OCI-LY7 (cell line): ENCODE measurements around the gene ZNF497. TPM values are rescaled to one million over a fixed set of nuclear protein-coding genes. Genes with fewer than 3 reads are reported as not detected.

Experiments used
- BruUV-seq: library from RNA; stranded (reverse); fragments of 400-500 nt; replicated peaks from 2 replicates; lab custom pipeline; 2021; lab: Mats Ljungman, UMichigan
- CTCF ChIA-PET: fragments of 300-600 bp; sonication (Branson Sonifier 250); formaldehyde crosslinking; loops from one replicate; lab custom pipeline; 2022; ENCODE audit warnings: antibody characterized with exemption; ENCODE audit not compliant: unreplicated experiment; lab: Charles Lee
- POLR2A ChIA-PET: fragments of 300-600 bp; sonication (Branson Sonifier 250); formaldehyde crosslinking; loops from one replicate; lab custom pipeline; 2022; ENCODE audit warnings: antibody characterized with exemption; lab: Charles Lee
- DNase-seq: peaks from one replicate; pipeline ENCODE4 v3.0.0-alpha.2; 2015; ENCODE audit warnings: low spot score
- H2AFZ ChIP-seq: fragments of 200-600 bp; sonication (generic), shearing (Covaris generic); 2 replicates; pipeline ENCODE4 v1.6.1; 2014; ENCODE audit warnings: mild to moderate bottlenecking, antibody characterized with exemption, low read length, moderate library complexity
- H3K27ac ChIP-seq: fragments of 200-600 bp; sonication (generic); 2 replicates; pipeline ENCODE4 v1.5.1; 2014; ENCODE audit warnings: mixed run types, low read depth, mild to moderate bottlenecking, moderate library complexity, low read length, inconsistent platforms; ENCODE audit not compliant: poor library complexity, severe bottlenecking
- H3K36me3 ChIP-seq: fragments of 200-600 bp; sonication (generic); 2 replicates; pipeline ENCODE4 v1.6.1; 2014; ENCODE audit warnings: mild to moderate bottlenecking, antibody characterized with exemption, low read length, moderate library complexity, mixed read lengths; ENCODE audit not compliant: insufficient read depth
- H3K4me1 ChIP-seq: fragments of 200-600 bp; sonication (generic); 2 replicates; pipeline ENCODE4 v1.5.1; 2014; ENCODE audit warnings: mild to moderate bottlenecking, low read length; ENCODE audit not compliant: insufficient read depth, poor library complexity, severe bottlenecking
- H3K4me2 ChIP-seq: fragments of 200-600 bp; sonication (generic); 2 replicates; pipeline ENCODE4 v1.6.1; 2014; ENCODE audit warnings: mild to moderate bottlenecking, low read length
- H3K4me3 ChIP-seq: fragments of 200-600 bp; sonication (generic); 2 replicates; pipeline ENCODE4 v1.5.1; 2014; ENCODE audit warnings: mild to moderate bottlenecking, low read depth, low read length; ENCODE audit not compliant: poor library complexity, severe bottlenecking
- H3K79me2 ChIP-seq: fragments of 200-600 bp; sonication (generic); 2 replicates; pipeline ENCODE4 v1.6.1; 2016; ENCODE audit warnings: low read depth, mild to moderate bottlenecking, low read length, moderate library complexity, mixed read lengths; ENCODE audit not compliant: insufficient read depth
- H3K9me2 ChIP-seq: fragments of 200-600 bp; sonication (generic); 2 replicates; pipeline ENCODE4 v1.6.1; 2016; ENCODE audit warnings: mild to moderate bottlenecking, low read length, mixed read lengths; ENCODE audit not compliant: insufficient read depth
- H3K9me3 ChIP-seq: fragments of 200-600 bp; sonication (generic); 2 replicates; pipeline ENCODE4 v1.6.1; 2014; ENCODE audit warnings: mild to moderate bottlenecking, mixed run types, low read length, mixed read lengths
- H4K20me1 ChIP-seq: fragments of 200-600 bp; sonication (generic); 2 replicates; pipeline ENCODE4 v1.6.1; 2014; ENCODE audit warnings: mild to moderate bottlenecking, antibody characterized with exemption, low read length, moderate library complexity, mixed read lengths; ENCODE audit not compliant: insufficient read depth
- EZH2phosphoT487 ChIP-seq: fragments of 200-600 bp; sonication (generic); IDR thresholded peaks from 2 replicates; pipeline ENCODE4 v1.6.1; 2018; ENCODE audit warnings: low read depth, borderline replicate concordance, mild to moderate bottlenecking, mixed run types, antibody characterized with exemption, low read length, moderate library complexity, mixed read lengths
- intact Hi-C: fragments of 100-400 bp; cut with micrococcal nuclease; formaldehyde crosslinking; loops from one replicate; pipeline ENCODE4 v1.10.0; 2022; ENCODE audit not compliant: unreplicated experiment
- total RNA-seq, 2 experiments: library from RNA; depleted of rRNA in 1 of 2; stranded (reverse); fragments of >200 nt in 1 of 2; shearing (Covaris generic) in 1 of 2; gene quantifications; 2 replicates each; pipeline ENCODE4 v1.2.3, GENCODE V29; 2014 to 2022
- TF ChIP-seq, protein P1 (sequence below): fragments of 200-600 bp; sonication (generic); conservative IDR thresholded peaks from 2 replicates; pipeline ENCODE4 v1.5.1; 2014; ENCODE audit warnings: mild to moderate bottlenecking, antibody characterized with exemption, low read length, moderate library complexity, mixed read lengths

ZNF497 gene
- total RNA-seq, 2 experiments from 2014 or later = 3.6 to 6.1 TPM

DNA sequence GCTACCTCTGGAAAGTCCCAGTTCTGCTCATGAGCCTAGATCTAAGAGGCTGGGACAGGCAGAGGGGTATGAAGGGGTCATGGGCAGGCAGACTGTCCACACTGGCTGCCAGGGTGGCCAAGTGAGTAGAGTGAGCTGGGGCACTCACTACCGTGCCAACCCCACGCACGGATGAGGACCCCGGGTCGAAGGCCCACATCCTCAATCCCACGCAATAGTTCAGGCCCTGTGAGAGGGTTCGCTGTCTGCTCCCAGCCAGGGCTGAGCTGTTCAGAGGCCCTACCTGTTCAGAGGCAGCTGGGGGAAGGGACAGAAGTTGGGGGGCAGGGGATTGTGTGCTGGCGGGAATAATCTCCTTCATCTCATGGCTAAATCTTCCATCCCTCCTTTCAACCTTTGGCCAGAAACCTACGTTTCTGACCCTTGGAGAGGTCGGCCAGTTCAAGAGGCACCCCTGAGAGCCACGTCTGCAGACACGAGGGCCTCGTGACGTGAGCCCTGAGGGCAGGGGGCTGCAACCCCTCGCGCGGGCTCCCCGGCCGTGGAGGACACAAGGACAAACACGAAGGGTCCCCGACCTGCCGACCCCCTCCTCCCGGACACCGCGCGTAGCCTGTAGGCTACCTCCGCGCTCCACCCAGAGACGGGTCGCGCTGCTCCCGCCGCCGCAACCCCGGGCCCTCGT is 23.5 kb upstream of the ZNF497 start:
- no peak for DNase-seq
- peak overlapping the region; percentile 34; the same call in 1 of the 2 replicates for H2AFZ ChIP-seq
- peaks cover 42% of the 10 kb centered on the region for H3K4me1 ChIP-seq
- H3K4me3 ChIP-seq = peak overlapping the region; percentile 100
- no peaks in the 10 kb centered on the region for H3K9me2 ChIP-seq
- BruUV-seq = no TSS peak
- intact Hi-C loops = no loop called here
- TF ChIP-seq, protein P1, sequence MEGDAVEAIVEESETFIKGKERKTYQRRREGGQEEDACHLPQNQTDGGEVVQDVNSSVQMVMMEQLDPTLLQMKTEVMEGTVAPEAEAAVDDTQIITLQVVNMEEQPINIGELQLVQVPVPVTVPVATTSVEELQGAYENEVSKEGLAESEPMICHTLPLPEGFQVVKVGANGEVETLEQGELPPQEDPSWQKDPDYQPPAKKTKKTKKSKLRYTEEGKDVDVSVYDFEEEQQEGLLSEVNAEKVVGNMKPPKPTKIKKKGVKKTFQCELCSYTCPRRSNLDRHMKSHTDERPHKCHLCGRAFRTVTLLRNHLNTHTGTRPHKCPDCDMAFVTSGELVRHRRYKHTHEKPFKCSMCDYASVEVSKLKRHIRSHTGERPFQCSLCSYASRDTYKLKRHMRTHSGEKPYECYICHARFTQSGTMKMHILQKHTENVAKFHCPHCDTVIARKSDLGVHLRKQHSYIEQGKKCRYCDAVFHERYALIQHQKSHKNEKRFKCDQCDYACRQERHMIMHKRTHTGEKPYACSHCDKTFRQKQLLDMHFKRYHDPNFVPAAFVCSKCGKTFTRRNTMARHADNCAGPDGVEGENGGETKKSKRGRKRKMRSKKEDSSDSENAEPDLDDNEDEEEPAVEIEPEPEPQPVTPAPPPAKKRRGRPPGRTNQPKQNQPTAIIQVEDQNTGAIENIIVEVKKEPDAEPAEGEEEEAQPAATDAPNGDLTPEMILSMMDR = no peak
- TF ChIP-seq EZH2phosphoT487 = no peak
- peak overlapping the region; percentile 93 for H3K4me2 ChIP-seq
- peaks cover 35% of the 10 kb centered on the region for H3K36me3 ChIP-seq
- ChIA-PET POLR2A (no interaction called here), CTCF (no interaction called here)
- H3K27ac ChIP-seq = peak overlapping the region; percentile 78
- no peaks in the 10 kb centered on the region for H3K9me3 ChIP-seq
- peaks cover 23% of the 10 kb centered on the region for H4K20me1 ChIP-seq
- H3K79me2 ChIP-seq = peaks cover 40% of the 10 kb centered on the region

DNA sequence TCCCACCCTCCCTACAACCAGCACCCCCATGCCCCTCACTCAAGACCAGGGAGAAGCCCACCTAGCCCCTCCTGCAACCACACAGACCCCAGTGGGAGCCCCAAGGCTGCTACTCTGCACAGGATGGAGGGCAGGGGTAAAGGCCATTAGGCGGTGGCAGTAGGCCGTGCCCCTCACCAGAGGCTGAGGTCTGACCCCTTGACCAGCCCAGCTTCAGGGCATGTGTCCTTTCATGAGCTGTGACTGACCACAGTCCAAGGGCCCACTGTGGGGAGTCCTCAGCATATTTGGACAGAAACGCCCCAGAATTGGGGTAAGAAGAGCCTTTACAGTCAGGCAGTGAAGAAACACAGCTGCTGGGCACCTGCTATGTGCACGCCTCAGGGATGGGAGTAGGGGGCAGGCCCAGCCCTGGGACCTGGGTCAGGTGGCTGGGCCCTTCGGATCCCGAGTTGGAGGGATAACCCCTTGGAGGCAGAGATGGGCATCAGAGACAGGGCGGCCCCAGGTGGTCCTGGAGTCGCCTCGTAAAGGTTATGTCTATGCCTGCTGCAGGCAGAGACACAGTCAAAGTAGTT is 22.9 kb upstream of the ZNF497 start:
- POLR2A ChIA-PET = no interaction called here
- no TSS peak for BruUV-seq
- CTCF ChIA-PET = no interaction called here
- H3K27ac ChIP-seq = peak overlapping the region; percentile 78
- peaks cover 34% of the 10 kb centered on the region for H3K79me2 ChIP-seq
- no peak for DNase-seq
- peaks cover 29% of the 10 kb centered on the region for H3K36me3 ChIP-seq
- H4K20me1 ChIP-seq = peaks cover 19% of the 10 kb centered on the region; the same call in 1 of the 2 replicates
- TF ChIP-seq, protein P1 = no peak
- TF ChIP-seq EZH2phosphoT487 = no peak
- H3K9me2 ChIP-seq = no peaks in the 10 kb centered on the region
- H2AFZ ChIP-seq = no peak overlapping the region
- H3K9me3 ChIP-seq = no peaks in the 10 kb centered on the region
- intact Hi-C loops = no loop called here
- H3K4me1 ChIP-seq = peaks cover 42% of the 10 kb centered on the region
- H3K4me3 ChIP-seq = peak overlapping the region; percentile 100
- H3K4me2 ChIP-seq = peak overlapping the region; percentile 93
